Renal pelvis (tissue), 4 donors: ENCODE measurements around the gene RNU7-1. TPM values are rescaled to one million over a fixed set of nuclear protein-coding genes. Genes with fewer than 3 reads are reported as not detected.

ENCODE experiments used
- DNase-seq: peaks from one replicate; pipeline ENCODE4 v3.0.0-alpha.2; 2013
- polyA plus RNA-seq, 3 donors: library from polyadenylated mRNA; unstranded; fragments of 120-200 nt; gene quantifications; one replicate each; pipeline ENCODE4 v1.2.1, GENCODE V29; 2013; ENCODE audit not compliant: insufficient read length in 3 of 3

RNU7-1 gene
- polyA plus RNA-seq, 3 donors: 5.8 TPM; not detected in 2

DNA sequence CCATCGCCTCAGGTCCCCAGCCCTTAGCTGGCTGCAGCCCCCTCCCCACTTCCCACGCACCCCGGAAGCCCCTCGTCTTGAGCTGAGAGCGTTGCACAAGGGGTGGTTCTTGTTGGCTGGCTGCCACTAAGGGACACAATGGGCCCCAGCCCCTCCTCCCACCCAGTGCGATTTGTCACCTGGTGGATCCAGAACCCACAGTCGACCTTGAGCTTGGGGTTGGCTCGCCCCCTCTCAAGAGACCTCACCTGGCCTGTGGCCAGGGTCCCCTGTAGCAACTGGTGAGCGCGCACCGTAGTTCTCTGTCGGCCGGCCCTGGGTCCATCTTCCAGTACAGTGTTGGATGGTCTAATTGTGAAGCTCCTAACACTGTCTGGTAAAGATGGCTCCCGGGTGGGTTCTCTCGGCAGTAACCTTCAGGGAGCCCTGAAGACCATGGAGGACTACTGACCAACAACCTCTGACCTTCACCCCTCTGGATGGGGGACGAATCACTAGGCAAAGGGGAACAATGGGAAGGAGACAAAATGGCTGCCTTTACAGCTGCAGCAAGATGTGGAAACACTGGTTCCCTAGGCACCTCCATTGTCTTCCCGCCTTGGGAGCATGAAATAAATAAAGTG is 20.3 kb downstream of the RNU7-1 start:
- no peak for DNase-seq

DNA sequence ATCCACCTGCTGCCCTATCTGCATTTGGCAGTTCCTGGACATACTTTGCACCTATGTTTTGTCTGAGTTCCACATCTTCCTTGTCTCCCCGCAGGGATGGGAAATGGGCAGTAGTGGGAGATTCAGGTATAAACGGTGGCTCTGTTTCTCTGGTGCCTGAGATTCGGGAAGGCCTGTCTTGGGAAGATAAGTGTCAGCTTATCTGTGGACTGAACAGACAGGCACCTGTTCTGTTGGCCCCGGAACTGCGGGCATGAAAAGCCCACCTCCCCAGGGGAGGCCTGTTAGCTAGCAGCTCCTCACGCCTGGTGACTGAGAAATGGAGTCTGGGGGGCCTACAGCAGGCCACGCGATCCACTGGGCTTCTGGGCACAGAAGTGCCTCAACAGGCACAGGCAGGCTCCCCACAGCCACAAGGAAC is 21.0 kb downstream of the RNU7-1 start:
- no peak for DNase-seq

DNA sequence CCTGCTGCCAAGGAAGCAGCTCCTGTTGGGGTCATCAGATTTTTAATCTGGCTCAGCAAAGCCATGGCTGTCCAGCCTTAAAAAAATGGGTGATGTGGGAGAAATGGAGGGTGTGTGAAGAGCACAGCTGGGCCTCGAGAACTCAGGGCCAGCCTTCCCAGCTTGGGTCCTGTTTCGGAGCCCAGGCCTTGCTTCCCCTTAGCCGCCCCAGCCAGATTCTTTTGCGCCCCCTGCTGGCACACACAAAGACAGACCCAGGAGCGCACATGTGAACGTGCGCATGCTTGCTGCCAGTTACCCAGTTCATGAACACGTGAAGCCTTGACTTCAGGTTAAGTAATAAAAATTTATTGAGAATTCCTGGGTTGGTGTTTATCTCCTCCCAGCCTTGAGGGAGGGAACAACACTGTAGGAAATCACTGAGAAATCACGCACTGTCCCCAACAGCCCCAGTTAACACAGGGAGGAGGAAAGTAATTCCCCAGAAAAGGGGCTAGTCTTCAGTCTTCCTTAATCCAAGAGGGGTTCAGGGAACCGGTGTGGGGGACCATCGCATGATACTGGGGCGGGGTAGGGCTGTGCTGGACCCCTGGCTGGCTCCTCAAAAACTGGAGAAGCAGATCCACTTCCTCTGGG is 21.5 kb downstream of the RNU7-1 start:
- DNase-seq: peak; percentile 87

DNA sequence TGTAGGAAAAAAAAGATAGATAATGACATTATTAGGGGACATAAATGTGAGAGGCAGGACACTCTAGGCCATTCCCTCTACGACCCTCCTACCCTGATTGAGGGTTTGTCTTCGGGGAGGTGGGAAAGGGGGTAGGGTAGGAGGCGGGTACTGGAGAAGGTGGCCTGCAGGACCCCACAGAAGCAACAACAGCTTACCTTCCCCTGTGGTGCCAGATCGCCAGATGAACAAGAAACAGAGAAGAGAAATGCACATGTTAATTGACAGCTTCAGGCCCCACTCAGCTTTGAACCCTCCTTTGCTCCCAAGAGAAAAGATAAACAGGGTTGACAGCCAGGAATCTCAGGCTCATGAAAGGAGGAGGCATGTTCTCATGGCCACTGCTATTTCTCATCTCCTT is 22.1 kb downstream of the RNU7-1 start:
- DNase-seq: no peak

DNA sequence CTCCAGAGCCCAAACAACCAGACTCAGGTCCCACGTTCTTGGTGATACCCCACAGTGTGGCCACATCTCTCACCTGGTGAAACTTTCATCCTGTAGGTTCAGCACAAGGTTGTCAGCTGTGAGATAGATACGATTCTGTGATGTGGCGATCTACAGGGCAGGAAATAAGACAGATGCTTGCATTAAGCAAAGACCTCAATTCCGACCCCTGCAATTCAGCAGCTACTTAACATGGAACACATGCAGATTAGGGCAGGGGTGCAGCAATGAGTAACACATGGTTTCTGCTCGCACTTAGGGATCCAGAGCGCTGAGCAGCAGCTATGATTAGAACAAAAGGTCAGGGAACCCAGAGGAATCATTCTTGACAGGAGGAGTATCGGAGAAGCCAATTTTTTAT is 22.7 kb downstream of the RNU7-1 start:
- no peak for DNase-seq

DNA sequence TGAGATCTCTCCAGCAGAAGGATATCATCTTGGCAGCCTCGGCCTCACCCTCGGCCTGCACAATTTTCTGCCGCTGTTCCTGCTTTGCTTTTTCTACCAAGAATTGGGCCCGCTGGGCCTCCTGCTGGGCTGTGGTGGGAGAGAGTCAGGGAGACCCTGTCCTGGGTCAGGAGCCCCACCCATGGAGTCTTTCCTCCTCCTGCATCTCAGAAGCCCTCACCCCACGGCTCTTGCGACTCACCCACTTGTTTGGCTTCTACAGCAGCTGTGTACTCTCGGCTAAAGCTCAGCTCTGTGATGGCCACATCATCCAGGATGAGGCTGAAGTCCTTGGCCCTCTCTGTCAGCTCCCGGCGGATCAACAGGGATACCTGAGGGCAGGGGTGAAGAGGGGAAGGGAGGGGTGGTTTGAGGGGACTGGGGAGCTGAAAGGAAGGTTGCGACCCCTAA is 24.1 kb downstream of the RNU7-1 start:
- no peak for DNase-seq

DNA sequence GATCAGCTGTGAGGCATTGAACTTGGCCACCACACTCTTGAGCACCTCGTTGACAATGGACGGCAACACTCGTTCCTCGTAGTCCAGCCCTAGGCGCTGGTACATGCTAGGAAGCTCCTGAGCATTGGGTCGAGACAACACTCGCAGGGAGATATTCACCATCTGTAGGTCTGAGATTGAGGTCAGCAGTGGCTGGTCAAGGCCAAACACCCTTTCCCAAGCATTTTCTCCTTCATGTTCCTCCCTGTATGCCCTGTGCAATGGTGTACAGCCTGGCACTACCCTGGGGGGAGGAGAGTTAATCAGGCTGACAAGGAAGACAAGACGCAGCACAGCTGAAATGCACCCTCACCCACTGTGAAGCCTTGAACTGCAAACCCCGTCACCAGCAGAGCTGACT is 24.8 kb downstream of the RNU7-1 start:
- no peak for DNase-seq

DNA sequence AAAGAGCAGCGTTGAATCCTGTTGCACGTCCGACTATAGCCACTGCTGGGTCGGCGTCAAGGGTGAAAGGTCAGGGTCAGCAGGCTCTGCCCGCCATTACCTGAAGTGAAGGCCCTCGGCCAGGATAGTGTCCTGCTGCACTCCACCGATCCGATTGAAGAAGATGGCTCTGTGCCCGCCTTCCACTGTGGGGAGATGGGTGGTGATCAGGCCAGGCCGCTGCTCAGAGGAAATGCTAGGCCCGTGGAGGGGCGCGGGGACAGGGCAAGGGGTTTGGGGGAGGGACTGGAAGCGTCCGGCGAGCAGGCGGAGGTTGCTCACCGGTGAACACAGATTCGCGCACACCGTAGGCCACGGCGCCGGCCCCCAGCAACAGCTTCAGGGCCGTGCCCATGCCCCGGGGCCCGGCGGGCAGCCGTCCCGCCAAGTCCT is 26.5 kb downstream of the RNU7-1 start:
- DNase-seq: no peak

DNA sequence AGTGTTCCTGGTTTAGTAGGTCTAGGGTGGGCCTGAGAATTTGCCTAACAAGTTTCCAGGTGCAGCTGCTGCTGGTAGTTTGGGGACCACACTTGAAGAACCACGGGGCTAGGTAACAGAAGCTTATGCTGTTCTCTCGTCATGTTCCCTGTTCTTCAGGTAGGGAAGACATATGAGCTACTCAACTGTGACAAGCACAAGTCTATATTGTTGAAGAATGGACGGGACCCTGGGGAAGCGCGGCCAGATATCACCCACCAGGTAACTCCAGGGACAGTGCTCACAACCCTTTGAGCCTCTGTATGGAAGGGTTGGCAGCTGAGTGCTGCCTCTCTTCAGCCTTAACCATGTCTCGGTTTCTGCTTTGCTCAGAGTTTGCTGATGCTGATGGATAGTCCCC is 30.6 kb downstream of the RNU7-1 start:
- DNase-seq: no peak

DNA sequence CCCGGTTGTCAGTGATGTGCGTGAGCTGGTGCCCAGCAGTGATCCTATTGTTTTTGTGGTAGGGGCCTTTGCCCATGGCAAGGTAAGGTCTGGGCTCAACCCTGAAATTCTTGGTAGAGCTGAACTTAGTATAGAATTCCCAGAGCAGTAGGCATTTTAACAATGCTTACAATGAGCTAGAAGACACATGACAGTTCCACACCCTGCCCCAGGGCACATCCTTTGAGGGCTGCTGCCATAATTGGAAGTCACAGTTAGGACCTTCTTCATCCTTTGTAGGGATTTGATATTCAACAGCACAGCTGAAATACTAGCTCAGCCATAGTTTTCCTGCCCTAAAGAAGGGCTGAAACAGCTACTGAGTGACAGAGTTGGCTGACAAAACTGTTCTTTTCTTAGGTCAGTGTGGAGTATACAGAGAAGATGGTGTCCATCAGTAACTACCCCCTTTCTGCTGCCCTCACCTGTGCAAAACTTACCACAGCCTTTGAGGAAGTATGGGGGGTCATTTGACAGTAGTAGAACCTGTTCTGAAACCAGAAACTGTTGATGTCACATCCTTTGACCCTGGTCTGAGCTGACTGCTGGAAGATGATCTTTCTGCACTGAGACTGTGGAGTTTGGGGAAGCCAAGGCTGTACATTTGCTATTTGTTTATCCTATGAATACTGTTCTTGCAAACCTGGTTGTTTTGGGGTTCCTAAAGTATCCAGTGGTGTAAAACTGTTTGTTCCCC is 31.8 kb downstream of the RNU7-1 start:
- no peak for DNase-seq

DNA sequence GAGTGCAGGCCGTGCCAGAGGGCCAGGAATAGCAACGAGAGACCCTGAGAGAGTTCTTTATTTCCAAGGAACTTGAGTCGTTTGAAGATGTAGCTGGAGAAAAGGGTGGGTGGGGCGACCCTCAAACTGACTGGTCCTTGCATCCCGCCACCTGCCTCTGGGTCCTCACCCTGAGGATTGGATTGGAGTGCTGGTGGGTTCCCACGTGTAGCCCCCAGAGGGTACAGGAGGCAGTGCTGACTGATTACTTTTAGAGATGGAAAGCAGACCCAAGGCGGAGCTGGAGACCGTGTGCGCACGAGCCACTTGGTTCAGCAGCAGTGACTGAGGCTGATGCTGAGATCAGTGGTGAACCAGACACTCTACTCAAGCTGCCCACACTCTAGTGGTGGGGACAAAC is 34.0 kb downstream of the RNU7-1 start:
- DNase-seq: no peak

DNA sequence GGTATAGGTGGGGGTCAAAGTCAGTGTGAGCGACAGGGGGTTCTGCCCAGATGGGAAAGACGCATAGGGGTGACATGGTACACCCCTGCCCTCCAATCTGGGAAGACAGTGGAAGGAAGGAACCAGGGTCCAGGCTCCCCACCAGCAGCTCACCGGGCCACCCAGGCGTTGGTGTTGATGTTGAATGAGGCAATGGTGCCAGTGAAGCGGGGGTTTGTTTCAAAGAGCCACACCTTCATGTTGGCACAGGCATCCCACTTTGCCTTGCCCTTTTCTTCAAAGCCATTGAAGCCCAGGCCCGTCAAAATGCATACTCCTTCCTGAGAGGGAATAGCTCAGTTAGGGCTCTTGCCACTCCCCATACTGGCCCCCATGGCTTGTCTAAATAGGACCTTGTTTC is 34.6 kb downstream of the RNU7-1 start:
- no peak for DNase-seq

DNA sequence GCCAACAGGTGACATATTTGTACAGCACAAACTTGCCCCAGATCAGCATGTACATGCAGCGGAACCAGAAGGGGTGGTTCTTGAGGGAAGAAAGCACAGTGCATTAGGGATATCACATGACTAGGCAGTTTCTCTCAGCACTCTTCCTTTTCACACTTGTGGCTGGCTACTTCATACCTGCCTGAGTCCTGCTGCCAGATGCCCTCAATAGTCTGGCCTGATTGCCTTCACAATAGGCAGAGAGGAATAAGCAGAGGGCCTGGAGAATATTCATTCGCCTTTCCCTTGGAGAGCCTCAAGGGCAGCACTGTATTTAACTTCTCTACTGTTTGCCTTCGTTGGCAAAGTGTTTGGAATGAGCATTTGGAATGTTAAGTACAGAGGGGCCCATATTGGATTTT is 35.0 kb downstream of the RNU7-1 start:
- DNase-seq: no peak

DNA sequence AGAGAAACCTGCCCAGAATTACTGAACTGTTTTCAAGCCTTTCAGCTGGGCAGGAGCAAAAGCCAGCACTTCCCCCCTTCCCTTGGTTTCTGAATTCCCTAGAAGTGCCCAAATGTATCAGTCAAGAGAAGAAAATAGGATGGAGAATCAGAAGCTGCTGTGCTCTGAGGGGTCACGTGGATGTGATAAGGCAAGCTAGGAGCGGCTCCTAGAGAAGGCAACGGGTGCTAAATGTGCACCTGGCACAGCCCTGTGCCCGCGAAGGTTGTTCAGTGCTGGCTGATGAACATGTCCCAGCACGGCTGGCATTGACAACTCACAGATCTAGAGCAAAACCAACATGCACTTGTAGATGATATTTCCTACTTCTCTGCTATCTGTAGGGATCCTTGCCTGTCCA is 35.4 kb downstream of the RNU7-1 start:
- no peak for DNase-seq

DNA sequence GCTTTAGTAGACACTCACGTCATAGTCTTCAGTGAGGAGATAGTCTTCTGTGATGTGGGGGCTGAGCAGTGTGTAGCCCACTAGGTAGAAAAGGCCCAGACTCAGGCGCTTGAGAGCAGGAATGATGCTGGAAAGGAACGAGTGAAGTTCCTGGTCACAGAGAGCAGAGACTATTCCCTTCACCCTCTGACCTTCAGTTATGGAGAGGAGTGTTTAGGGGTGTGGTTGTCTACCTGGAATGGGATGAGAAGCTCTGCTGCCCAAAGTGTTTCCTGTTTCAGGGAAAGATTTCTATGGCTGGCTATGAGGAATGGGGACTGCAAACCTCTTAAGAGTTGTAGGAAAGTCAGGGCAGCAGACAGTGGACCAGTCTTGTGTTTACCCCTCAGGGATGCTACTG is 35.8 kb downstream of the RNU7-1 start:
- DNase-seq: no peak

DNA sequence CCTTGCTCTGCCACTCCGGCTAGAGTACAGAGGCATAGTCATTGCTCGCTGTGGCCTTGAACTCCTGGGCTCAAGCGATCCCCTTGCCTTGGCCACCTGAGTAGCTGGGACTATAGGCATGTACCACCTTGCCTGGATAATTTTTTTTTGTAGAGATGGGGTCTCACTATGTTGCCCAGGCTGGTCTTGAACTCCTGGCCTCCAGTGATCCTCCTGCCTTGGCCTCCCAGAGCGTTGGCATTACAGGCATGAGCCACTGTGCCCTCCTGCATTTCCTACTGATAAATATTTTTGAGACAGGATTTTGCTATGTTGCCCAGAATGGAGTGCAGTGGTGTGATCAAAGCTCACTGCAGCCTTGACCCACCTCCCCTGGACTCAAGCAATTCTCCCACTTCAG is 36.5 kb downstream of the RNU7-1 start:
- no peak for DNase-seq

DNA sequence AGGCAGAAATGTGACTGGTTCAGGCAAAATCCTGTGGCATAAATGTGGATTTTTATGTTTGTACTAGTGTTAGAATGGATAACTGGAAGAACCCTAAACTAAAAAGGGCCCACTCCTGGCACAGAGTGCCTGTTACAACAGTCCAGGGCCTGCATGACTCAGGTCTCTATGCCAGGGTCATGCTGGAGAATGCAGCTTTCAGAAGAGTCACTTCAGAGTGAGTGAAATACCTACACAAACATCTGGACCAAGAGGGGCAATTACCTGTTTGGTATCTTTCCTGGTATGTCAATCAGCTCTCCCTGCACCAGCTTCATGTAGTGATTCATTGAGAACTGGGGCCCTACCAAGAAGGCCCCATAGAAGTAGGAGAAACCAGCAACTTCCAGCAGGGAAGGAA is 37.1 kb downstream of the RNU7-1 start:
- DNase-seq: no peak

DNA sequence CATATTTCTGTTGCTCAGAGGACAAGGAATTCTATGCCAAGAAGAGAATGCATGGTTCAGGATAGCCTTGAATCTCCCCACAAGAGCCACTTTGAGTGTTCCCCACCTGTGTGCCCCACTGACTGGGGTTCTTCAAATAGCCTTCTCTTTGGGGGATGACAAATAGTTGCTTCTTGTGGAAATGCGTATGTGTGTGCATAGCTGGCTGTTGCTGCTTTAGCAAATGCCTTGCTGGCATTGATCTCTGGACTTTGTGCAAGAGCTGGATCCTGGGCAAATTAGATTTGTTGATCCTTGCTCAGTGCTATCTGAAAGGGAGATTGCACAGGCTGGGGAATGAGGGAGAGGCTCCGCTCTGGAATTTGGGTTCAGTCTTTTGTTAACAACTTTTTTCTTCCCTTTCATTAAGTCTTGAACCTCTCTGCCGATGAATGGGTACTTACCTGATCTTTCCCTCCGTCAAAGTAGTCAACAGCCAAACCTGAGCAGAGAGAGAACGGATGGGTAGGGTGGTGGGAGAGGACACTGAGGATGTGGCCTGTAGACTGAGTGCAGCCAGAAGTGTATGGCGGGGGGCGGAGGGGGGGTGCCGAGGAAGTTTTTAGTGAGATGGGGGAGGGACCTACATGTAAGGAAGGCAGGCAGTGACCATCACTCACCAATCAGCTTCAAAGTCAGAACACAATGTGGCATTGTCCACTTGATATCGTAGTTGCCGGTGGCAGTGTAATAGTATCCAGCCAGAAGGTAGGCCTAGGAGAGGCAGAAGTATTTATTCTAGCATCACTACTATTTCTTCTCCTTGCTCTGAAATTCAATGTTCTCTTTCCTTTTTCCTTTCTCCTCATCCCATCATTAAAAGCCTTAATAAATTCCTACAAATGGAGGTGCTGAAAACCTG is 37.8 kb downstream of the RNU7-1 start:
- no peak for DNase-seq

DNA sequence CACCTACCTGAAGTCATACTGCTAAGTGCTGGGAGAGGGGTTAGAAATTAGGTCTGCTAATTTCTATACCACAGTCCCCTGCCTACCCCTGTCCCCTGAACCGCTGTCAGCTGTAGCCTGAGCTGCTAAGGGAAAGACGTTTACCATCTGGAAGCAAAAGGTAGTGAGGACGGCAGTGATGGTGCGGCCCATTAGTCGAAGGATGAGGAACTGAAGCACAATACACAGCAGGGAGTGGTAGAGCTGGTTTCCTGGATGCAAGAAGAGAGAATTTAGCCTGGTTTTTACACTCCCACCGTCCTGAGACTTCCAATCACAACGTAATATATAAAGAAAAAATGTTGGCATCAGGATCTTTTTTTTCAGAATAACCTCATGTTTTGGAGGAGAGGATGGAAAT is 38.9 kb downstream of the RNU7-1 start:
- no peak for DNase-seq

DNA sequence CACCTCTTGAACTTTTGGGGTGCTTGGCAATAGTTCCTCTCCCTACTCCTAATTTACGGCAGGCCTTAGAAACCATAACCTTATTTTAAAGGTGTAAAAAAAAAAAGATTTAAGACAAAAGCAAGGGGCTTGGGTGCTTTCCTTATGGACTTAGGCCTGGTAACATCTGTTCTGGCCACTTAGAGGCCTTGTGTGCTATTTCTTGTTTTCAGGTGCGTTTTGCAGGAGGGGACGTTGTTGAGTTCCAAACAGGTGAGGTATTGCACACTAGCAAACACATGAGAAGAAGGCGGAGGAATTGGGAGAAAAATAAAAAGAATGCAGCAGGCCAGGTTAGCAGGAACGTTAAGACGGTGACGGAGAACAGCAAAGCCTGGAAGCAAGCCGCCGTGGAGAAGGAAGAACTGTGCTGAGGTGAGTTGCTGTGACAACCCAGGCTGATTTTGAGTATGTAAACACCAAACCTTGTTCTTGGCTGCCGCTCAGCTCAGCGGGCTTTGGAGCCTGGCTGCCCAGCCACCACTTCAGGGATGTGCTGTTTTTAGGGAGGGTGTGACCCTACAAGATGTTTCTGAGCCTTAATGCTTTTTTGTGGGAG is 44.4 kb downstream of the RNU7-1 start:
- no peak for DNase-seq
